HCT116 (cell line): ENCODE measurements around the gene GLCE. TPM values are rescaled to one million over a fixed set of nuclear protein-coding genes. Genes with fewer than 3 reads are reported as not detected.

ENCODE experiments used
- ATAC-seq: fragments of 200-7000 bp; cut with Tn5 transposase; 2 replicates; pipeline ENCODE4 v1.9.1; 2020; ENCODE audit warnings: mild to moderate bottlenecking, moderate library complexity
- BruUV-seq: library from RNA; stranded (reverse); fragments of 400-500 nt; replicated peaks from 2 replicates; lab custom pipeline; 2021; lab: Mats Ljungman, UMichigan
- CTCF ChIA-PET: fragments of 300-600 bp; sonication (Branson Sonifier 250); formaldehyde crosslinking; loops from one replicate; lab custom pipeline; 2021; ENCODE audit warnings: antibody characterized with exemption; lab: Charles Lee
- POLR2A ChIA-PET: fragments of 300-600, 350-600 bp; sonication (Branson Sonifier 250); formaldehyde crosslinking; loops from one replicate; lab custom pipeline; 2021; ENCODE audit warnings: antibody characterized with exemption; lab: Charles Lee
- RAD21 ChIA-PET, 2 experiments: fragments of 300-600 bp; sonication (Branson Sonifier 250); formaldehyde crosslinking; loops; one replicate each; lab custom pipeline; 2023; ENCODE audit warnings: low total read pairs in 2 of 2; ENCODE audit not compliant: uncharacterized antibody in 2 of 2, unreplicated experiment in 2 of 2, low non-redundant PET in 1 of 2; lab: Charles Lee
- DNase-seq: peaks from one replicate; pipeline ENCODE4 v3.0.0-alpha.2; 2010; ENCODE audit warnings: low read depth, low spot score
- H2AFZ ChIP-seq: fragments of 200-600 bp; shearing (Covaris generic), sonication (generic); 2 replicates; pipeline ENCODE4 v1.6.1; 2017; ENCODE audit warnings: low read depth, mixed run types, mixed read lengths, antibody characterized with exemption, low read length; ENCODE audit not compliant: poor library complexity, severe bottlenecking
- H3K27ac ChIP-seq: 2 replicates; pipeline ENCODE4 v1.5.1; 2012; ENCODE audit warnings: low read depth, low read length
- H3K27me3 ChIP-seq: fragments of 200-600 bp; sonication (generic); 2 replicates; pipeline ENCODE4 v1.6.1; 2016; ENCODE audit warnings: mixed run types, low read length, mixed read lengths; ENCODE audit not compliant: insufficient read depth
- H3K36me3 ChIP-seq, 2 experiments: fragments of 200-500 bp in 1 of 2; fragments of 200-600 bp in 1 of 2; sonication (Bioruptor generic) in 1 of 2; sonication (generic) in 1 of 2; 2 replicates each; pipeline versions ENCODE4 v1.5.1 to v1.6.1; 2014 to 2016; ENCODE audit warnings: low read length in 2 of 2, inconsistent platforms in 1 of 2, mixed read lengths in 1 of 2, mixed run types in 1 of 2; ENCODE audit not compliant: insufficient read depth in 2 of 2, control insufficient read depth in 1 of 2
- H3K4me1 ChIP-seq, 2 experiments: fragments of 200-600 bp in 1 of 2; sonication (generic) in 1 of 2; 2 replicates each; pipeline versions ENCODE4 v1.5.1 to v1.6.1; 2012 to 2017; ENCODE audit warnings: low read length in 2 of 2, inconsistent platforms in 1 of 2, mild to moderate bottlenecking in 1 of 2, mixed read lengths in 1 of 2, mixed run types in 1 of 2, moderate library complexity in 1 of 2; ENCODE audit not compliant: insufficient read depth in 2 of 2, control insufficient read depth in 1 of 2
- H3K4me2 ChIP-seq: fragments of 200-600 bp; sonication (generic); 2 replicates; pipeline ENCODE4 v1.6.1; 2017; ENCODE audit warnings: mixed run types, low read length, mixed read lengths
- H3K4me3 ChIP-seq, 2 experiments: fragments of 200-600 bp in 1 of 2; sonication (generic) in 1 of 2; replicated peaks in 1 of 2; 2 replicates each; pipeline ENCODE4 v1.5.1; 2011 to 2016; ENCODE audit warnings: low read length in 2 of 2, control low read depth in 1 of 2, low read depth in 1 of 2, mild to moderate bottlenecking in 1 of 2, mixed read lengths in 1 of 2, mixed run types in 1 of 2
- H3K79me2 ChIP-seq: fragments of 200-600 bp; sonication (generic); 2 replicates; pipeline ENCODE4 v1.6.1; 2017; ENCODE audit warnings: mild to moderate bottlenecking, mixed run types, low read length, moderate library complexity, mixed read lengths; ENCODE audit not compliant: insufficient read depth
- H3K9ac ChIP-seq: fragments of 200-600 bp; sonication (generic); 2 replicates; pipeline ENCODE4 v1.6.1; 2016; ENCODE audit warnings: low read length, mixed read lengths
- H3K9me2 ChIP-seq: fragments of 200-600 bp; sonication (generic), shearing (Covaris generic); 2 replicates; pipeline ENCODE4 v1.6.1; 2017; ENCODE audit warnings: mixed run types, mild to moderate bottlenecking, moderate library complexity; ENCODE audit not compliant: insufficient read depth
- H3K9me3 ChIP-seq, 2 experiments: fragments of 200-500 bp in 1 of 2; fragments of 200-600 bp in 1 of 2; sonication (Bioruptor generic) in 1 of 2; sonication (generic) in 1 of 2; 2 replicates each; pipeline ENCODE4 v1.6.1; 2014 to 2017; ENCODE audit warnings: low read length in 2 of 2, mixed read lengths in 2 of 2, inconsistent platforms in 1 of 2, low read depth in 1 of 2, mild to moderate bottlenecking in 1 of 2, mixed run types in 1 of 2, moderate library complexity in 1 of 2; ENCODE audit not compliant: control insufficient read depth in 1 of 2, insufficient read depth in 1 of 2
- H4K20me1 ChIP-seq: fragments of 200-600 bp; sonication (generic), shearing (Covaris generic); 2 replicates; pipeline ENCODE4 v1.6.1; 2017; ENCODE audit warnings: mixed run types, mild to moderate bottlenecking, moderate library complexity; ENCODE audit not compliant: insufficient read depth
- CEBPB ChIP-seq: IDR thresholded peaks from 2 replicates; pipeline ENCODE4 v1.6.1; 2012; ENCODE audit warnings: low read depth
- EGR1 ChIP-seq: IDR thresholded peaks from 2 replicates; pipeline ENCODE4 v1.6.1; 2012; ENCODE audit warnings: low read depth
- ELF1 ChIP-seq: IDR thresholded peaks from 2 replicates; pipeline ENCODE4 v1.6.1; 2012; ENCODE audit warnings: low read depth, borderline replicate concordance
- EZH2 ChIP-seq: fragments of 200-600 bp; sonication (generic); IDR thresholded peaks from 2 replicates; pipeline ENCODE4 v1.6.1; 2017; ENCODE audit warnings: antibody characterized with exemption, mixed run types
- EZH2phosphoT487 ChIP-seq: fragments of 200-600 bp; IDR thresholded peaks from 2 replicates; pipeline ENCODE4 v1.6.1; 2018; ENCODE audit warnings: antibody characterized with exemption, borderline replicate concordance
- FOSL1 ChIP-seq: IDR thresholded peaks from 2 replicates; pipeline ENCODE4 v1.6.1; 2012; ENCODE audit warnings: low read depth
- JUND ChIP-seq: IDR thresholded peaks from 2 replicates; pipeline ENCODE4 v1.6.1; 2012
- POLR2A ChIP-seq: IDR thresholded peaks from 2 replicates; pipeline ENCODE4 v1.7.0; 2011; ENCODE audit warnings: borderline replicate concordance; ENCODE audit not compliant: insufficient read depth, insufficient read length; ENCODE audit errors: extremely low read depth
- POLR2AphosphoS5 ChIP-seq: IDR thresholded peaks from 2 replicates; pipeline ENCODE4 v1.6.1; 2011; ENCODE audit warnings: mild to moderate bottlenecking, low read depth, low read length, moderate library complexity
- RAD21 ChIP-seq: IDR thresholded peaks from 2 replicates; pipeline ENCODE4 v1.6.1; 2012; ENCODE audit warnings: low read depth, mild to moderate bottlenecking
- SIN3A ChIP-seq: IDR thresholded peaks from 2 replicates; pipeline ENCODE4 v1.6.1; 2012; ENCODE audit warnings: low read depth
- SP1 ChIP-seq: IDR thresholded peaks from 2 replicates; pipeline ENCODE4 v1.6.1; 2012; ENCODE audit warnings: low read depth
- TCF7L2 ChIP-seq: IDR thresholded peaks from 2 replicates; pipeline ENCODE4 v1.7.0; 2011; ENCODE audit warnings: borderline replicate concordance, inconsistent platforms; ENCODE audit not compliant: insufficient read depth, insufficient read length; ENCODE audit errors: extremely low read depth
- ZFX ChIP-seq: fragments of 450-650 bp; IDR thresholded peaks from 2 replicates; pipeline ENCODE4 v1.6.1; 2017
- ZNF274 ChIP-seq: fragments of 200-500 bp; sonication (Bioruptor generic); IDR thresholded peaks from 2 replicates; pipeline ENCODE4 v1.6.1; 2014; ENCODE audit warnings: mild to moderate bottlenecking, low read depth, low read length, inconsistent platforms
- intact Hi-C: fragments of 100-400 bp; cut with micrococcal nuclease; formaldehyde crosslinking; loops from 2 replicates; pipeline ENCODE4 v1.10.0; 2022
- total RNA-seq: library from RNA; stranded (reverse); gene quantifications from one replicate; pipeline ENCODE4 v1.2.1, GENCODE V29; 2021; ENCODE audit not compliant: unreplicated experiment
- TF ChIP-seq, protein P1 (sequence below), 3 experiments: fragments of 200-600 bp in 1 of 3; sonication (generic) in 1 of 3; IDR thresholded peaks in 2 of 3; conservative IDR thresholded peaks in 1 of 3; 2 replicates each; pipeline ENCODE4 v1.5.1; 2012 to 2017; ENCODE audit warnings: low read depth in 2 of 3, low read length in 2 of 3, antibody characterized with exemption in 1 of 3, borderline replicate concordance in 1 of 3, control low read depth in 1 of 3, mild to moderate bottlenecking in 1 of 3, mixed read lengths in 1 of 3, mixed run types in 1 of 3, moderate library complexity in 1 of 3; ENCODE audit not compliant: insufficient read depth in 1 of 3
- TF ChIP-seq, protein P2 (sequence below): IDR thresholded peaks from 2 replicates; pipeline ENCODE4 v1.6.1; 2012
- TF ChIP-seq, protein P3 (sequence below): IDR thresholded peaks from 2 replicates; pipeline ENCODE4 v1.6.1; 2011; ENCODE audit warnings: mild to moderate bottlenecking, low read length, moderate library complexity; ENCODE audit not compliant: insufficient replicate concordance; ENCODE audit errors: extremely low read depth
- TF ChIP-seq, protein P4 (sequence below): IDR thresholded peaks from 2 replicates; pipeline ENCODE4 v1.6.1; 2012; ENCODE audit warnings: low read depth

GLCE gene
- total RNA-seq, 1 experiment from 2014 or later = 22.2 TPM

GRCh38 chr15:69163141-69163669 lies 2.8 kb downstream of the GLCE start:
- DNase-seq (no peak), ATAC-seq (no peak)
- peaks cover 51% of the 10 kb centered on the region for H3K79me2 ChIP-seq
- peaks cover 3 to 16% of the 10 kb centered on the region in 2 experiments; a peak in 3 of 4 replicates for H3K4me1 ChIP-seq
- H3K9me2 ChIP-seq = no peaks in the 10 kb centered on the region
- ChIA-PET CTCF (no interaction called here), POLR2A (no interaction called here), RAD21 (no interaction called here)
- no TSS peak for BruUV-seq
- no peak overlapping the region for H3K27ac ChIP-seq
- H4K20me1 ChIP-seq = no peaks in the 10 kb centered on the region
- no peak overlapping the region for H3K4me2 ChIP-seq
- H3K36me3 ChIP-seq = no peaks in the 10 kb centered on the region
- no peaks in the 10 kb centered on the region for H3K9me3 ChIP-seq
- no peak overlapping the region for H3K4me3 ChIP-seq
- no peaks in the 10 kb centered on the region for H3K27me3 ChIP-seq
- no peak overlapping the region for H2AFZ ChIP-seq
- TF ChIP-seq, protein P1, sequence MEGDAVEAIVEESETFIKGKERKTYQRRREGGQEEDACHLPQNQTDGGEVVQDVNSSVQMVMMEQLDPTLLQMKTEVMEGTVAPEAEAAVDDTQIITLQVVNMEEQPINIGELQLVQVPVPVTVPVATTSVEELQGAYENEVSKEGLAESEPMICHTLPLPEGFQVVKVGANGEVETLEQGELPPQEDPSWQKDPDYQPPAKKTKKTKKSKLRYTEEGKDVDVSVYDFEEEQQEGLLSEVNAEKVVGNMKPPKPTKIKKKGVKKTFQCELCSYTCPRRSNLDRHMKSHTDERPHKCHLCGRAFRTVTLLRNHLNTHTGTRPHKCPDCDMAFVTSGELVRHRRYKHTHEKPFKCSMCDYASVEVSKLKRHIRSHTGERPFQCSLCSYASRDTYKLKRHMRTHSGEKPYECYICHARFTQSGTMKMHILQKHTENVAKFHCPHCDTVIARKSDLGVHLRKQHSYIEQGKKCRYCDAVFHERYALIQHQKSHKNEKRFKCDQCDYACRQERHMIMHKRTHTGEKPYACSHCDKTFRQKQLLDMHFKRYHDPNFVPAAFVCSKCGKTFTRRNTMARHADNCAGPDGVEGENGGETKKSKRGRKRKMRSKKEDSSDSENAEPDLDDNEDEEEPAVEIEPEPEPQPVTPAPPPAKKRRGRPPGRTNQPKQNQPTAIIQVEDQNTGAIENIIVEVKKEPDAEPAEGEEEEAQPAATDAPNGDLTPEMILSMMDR (IDR thresholded peaks at IDR 0.05 in 2 of 3, conservative IDR thresholded peaks at IDR 0.05 in 1 of 3; ENCODE audit: borderline replicate concordance in 1 of 3, insufficient read depth in 1 of 3, low read depth in 2 of 3, low read length in 2 of 3) = no peak
- TF ChIP-seq JUND = no peak
- no peak for TF ChIP-seq TCF7L2
- no peak for TF ChIP-seq SIN3A
- TF ChIP-seq CEBPB = no peak
- no peak for TF ChIP-seq SP1
- no peak for TF ChIP-seq POLR2A
- TF ChIP-seq ZFX = no peak
- TF ChIP-seq, protein P2, sequence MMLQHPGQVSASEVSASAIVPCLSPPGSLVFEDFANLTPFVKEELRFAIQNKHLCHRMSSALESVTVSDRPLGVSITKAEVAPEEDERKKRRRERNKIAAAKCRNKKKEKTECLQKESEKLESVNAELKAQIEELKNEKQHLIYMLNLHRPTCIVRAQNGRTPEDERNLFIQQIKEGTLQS = no peak
- no peak for TF ChIP-seq FOSL1
- TF ChIP-seq ELF1 = no peak
- TF ChIP-seq EGR1 = no peak
- TF ChIP-seq, protein P3, sequence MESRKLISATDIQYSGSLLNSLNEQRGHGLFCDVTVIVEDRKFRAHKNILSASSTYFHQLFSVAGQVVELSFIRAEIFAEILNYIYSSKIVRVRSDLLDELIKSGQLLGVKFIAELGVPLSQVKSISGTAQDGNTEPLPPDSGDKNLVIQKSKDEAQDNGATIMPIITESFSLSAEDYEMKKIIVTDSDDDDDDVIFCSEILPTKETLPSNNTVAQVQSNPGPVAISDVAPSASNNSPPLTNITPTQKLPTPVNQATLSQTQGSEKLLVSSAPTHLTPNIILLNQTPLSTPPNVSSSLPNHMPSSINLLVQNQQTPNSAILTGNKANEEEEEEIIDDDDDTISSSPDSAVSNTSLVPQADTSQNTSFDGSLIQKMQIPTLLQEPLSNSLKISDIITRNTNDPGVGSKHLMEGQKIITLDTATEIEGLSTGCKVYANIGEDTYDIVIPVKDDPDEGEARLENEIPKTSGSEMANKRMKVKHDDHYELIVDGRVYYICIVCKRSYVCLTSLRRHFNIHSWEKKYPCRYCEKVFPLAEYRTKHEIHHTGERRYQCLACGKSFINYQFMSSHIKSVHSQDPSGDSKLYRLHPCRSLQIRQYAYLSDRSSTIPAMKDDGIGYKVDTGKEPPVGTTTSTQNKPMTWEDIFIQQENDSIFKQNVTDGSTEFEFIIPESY = no peak
- no peak for TF ChIP-seq EZH2phosphoT487
- no peak for TF ChIP-seq POLR2AphosphoS5
- no peak for TF ChIP-seq EZH2
- TF ChIP-seq, protein P4, sequence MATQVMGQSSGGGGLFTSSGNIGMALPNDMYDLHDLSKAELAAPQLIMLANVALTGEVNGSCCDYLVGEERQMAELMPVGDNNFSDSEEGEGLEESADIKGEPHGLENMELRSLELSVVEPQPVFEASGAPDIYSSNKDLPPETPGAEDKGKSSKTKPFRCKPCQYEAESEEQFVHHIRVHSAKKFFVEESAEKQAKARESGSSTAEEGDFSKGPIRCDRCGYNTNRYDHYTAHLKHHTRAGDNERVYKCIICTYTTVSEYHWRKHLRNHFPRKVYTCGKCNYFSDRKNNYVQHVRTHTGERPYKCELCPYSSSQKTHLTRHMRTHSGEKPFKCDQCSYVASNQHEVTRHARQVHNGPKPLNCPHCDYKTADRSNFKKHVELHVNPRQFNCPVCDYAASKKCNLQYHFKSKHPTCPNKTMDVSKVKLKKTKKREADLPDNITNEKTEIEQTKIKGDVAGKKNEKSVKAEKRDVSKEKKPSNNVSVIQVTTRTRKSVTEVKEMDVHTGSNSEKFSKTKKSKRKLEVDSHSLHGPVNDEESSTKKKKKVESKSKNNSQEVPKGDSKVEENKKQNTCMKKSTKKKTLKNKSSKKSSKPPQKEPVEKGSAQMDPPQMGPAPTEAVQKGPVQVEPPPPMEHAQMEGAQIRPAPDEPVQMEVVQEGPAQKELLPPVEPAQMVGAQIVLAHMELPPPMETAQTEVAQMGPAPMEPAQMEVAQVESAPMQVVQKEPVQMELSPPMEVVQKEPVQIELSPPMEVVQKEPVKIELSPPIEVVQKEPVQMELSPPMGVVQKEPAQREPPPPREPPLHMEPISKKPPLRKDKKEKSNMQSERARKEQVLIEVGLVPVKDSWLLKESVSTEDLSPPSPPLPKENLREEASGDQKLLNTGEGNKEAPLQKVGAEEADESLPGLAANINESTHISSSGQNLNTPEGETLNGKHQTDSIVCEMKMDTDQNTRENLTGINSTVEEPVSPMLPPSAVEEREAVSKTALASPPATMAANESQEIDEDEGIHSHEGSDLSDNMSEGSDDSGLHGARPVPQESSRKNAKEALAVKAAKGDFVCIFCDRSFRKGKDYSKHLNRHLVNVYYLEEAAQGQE = no peak
- no peak for TF ChIP-seq RAD21
- no peak for TF ChIP-seq ZNF274
- intact Hi-C loops = loop anchor here (5.0 kb wide), 1 partner anchor 229 kb away; no protein-coding TSS in a partner anchor
- H3K9ac ChIP-seq = no peak overlapping the region
